Stimulated activated naive CD8-positive, alpha-beta T cell treated with anti-CD3 and anti-CD28 coated beads, Interleukin-15, amount 100 ng/mL, for 72 hours (primary cell): ENCODE data around the gene SEMA5A.

Source experiments
- ATAC-seq: fragments of 150-1000 bp; cut with Tn5 transposase; 2 replicates; pipeline ENCODE4 v1.10.0; 2021; ENCODE audit warnings: mild to moderate bottlenecking, moderate library complexity
- DNase-seq, 2 donors: peaks; one replicate each; pipeline ENCODE4 v3.0.0; 2021 to 2022
- H3K27ac Mint-ChIP-seq, 2 donors: one replicate each; pipeline ENCODE4 v1.8.0; 2022; ENCODE audit warnings: mild to moderate bottlenecking in 2 of 2, mixed read lengths in 2 of 2, moderate library complexity in 2 of 2
- H3K27me3 Mint-ChIP-seq: one replicate; pipeline ENCODE4 v1.8.0; 2022; ENCODE audit warnings: mixed read lengths
- H3K4me1 Mint-ChIP-seq: one replicate; pipeline ENCODE4 v1.8.0; 2022; ENCODE audit warnings: mild to moderate bottlenecking, mixed read lengths
- H3K4me3 Mint-ChIP-seq, 2 donors: one replicate each; pipeline ENCODE4 v1.8.0; 2022; ENCODE audit warnings: mild to moderate bottlenecking in 2 of 2, mixed read lengths in 2 of 2, moderate library complexity in 1 of 2
- H3K9me3 Mint-ChIP-seq, 2 donors: one replicate each; pipeline ENCODE4 v1.8.0; 2022; ENCODE audit warnings: mixed read lengths in 2 of 2

The SEMA5A gene

GRCh38 chr5:9545992-9546851, at the start of gene SEMA5A:
Gene SEMA5A, minus strand, starts transcription at chr5:9546075. Its CDS starts 166,129 bp downstream, at chr5:9379946.
- Mint-ChIP-seq H3K27me3 (peaks cover 45% of the 10 kb centered on the region), H3K4me3 (peak within 1 kb of the TSS in 1 of 2 donors; percentile 30), H3K4me1 (no peaks in the 10 kb centered on the region), H3K27ac (no peak within 1 kb of the TSS), H3K9me3 (no peaks in the 10 kb centered on the region)
- DNase-seq, result no peak
- peak; percentile 39 for ATAC-seq

- Mint-ChIP-seq H3K9me3 (peaks cover 0 to 19% of the 10 kb centered on the region in 2 donors), H3K27ac (no peak overlapping the region), H3K27me3 (no peaks in the 10 kb centered on the region), H3K4me3 (no peak overlapping the region), H3K4me1 (no peaks in the 10 kb centered on the region)
- ATAC-seq, result no peak
- DNase-seq, result no peak
Measured at GRCh38 chr5:9594913-9595312, 49.0 kb upstream of the SEMA5A start.

GRCh38 chr5:9589049-9589835, 43.4 kb upstream of the SEMA5A start:
- Mint-ChIP-seq H3K4me1 (no peaks in the 10 kb centered on the region), H3K27me3 (no peaks in the 10 kb centered on the region), H3K4me3 (no peak overlapping the region), H3K9me3 (peaks cover 0 to 11% of the 10 kb centered on the region in 2 donors), H3K27ac (no peak overlapping the region)
- DNase-seq, result no peak
- no peak for ATAC-seq

GRCh38 chr5:9588254-9588653, 42.4 kb upstream of the SEMA5A start:
- H3K4me3 Mint-ChIP-seq, result no peak overlapping the region
- H3K27me3 Mint-ChIP-seq, result no peaks in the 10 kb centered on the region
- H3K27ac Mint-ChIP-seq, result no peak overlapping the region
- ATAC-seq, result no peak
- peaks cover 0 to 11% of the 10 kb centered on the region in 2 donors for H3K9me3 Mint-ChIP-seq
- DNase-seq, result no peak
- H3K4me1 Mint-ChIP-seq, result no peaks in the 10 kb centered on the region

- no peak for DNase-seq
- Mint-ChIP-seq H3K4me1 (no peaks in the 10 kb centered on the region), H3K4me3 (no peak overlapping the region), H3K9me3 (peaks cover 0 to 14% of the 10 kb centered on the region in 2 donors), H3K27ac (no peak overlapping the region), H3K27me3 (no peaks in the 10 kb centered on the region)
- no peak for ATAC-seq
Measured at GRCh38 chr5:9587135-9587534, 41.3 kb upstream of the SEMA5A start.

- Mint-ChIP-seq H3K27me3 (no peaks in the 10 kb centered on the region), H3K4me1 (no peaks in the 10 kb centered on the region), H3K4me3 (no peak overlapping the region), H3K27ac (no peak overlapping the region), H3K9me3 (peaks cover 0 to 8% of the 10 kb centered on the region in 2 donors)
- no peak for DNase-seq
- no peak for ATAC-seq
Measured at GRCh38 chr5:9582406-9582805, 36.5 kb upstream of the SEMA5A start.

GRCh38 chr5:9573796-9574195, 27.9 kb upstream of the SEMA5A start:
- Mint-ChIP-seq H3K27me3 (no peaks in the 10 kb centered on the region), H3K27ac (no peak overlapping the region), H3K9me3 (peaks cover 11% of the 10 kb centered on the region in 2 donors), H3K4me3 (no peak overlapping the region), H3K4me1 (no peaks in the 10 kb centered on the region)
- DNase-seq (no peak), ATAC-seq (no peak)

GRCh38 chr5:9572246-9572645, 26.4 kb upstream of the SEMA5A start:
- Mint-ChIP-seq H3K4me1 (no peaks in the 10 kb centered on the region), H3K27ac (no peak overlapping the region), H3K4me3 (no peak overlapping the region), H3K27me3 (no peaks in the 10 kb centered on the region), H3K9me3 (peaks cover 11% of the 10 kb centered on the region in 2 donors)
- DNase-seq (no peak), ATAC-seq (no peak)

GRCh38 chr5:9570876-9571275, 25.0 kb upstream of the SEMA5A start:
- Mint-ChIP-seq H3K27ac (no peak overlapping the region), H3K9me3 (peaks cover 11% of the 10 kb centered on the region in 2 donors), H3K4me1 (no peaks in the 10 kb centered on the region), H3K27me3 (no peaks in the 10 kb centered on the region), H3K4me3 (no peak overlapping the region)
- ATAC-seq (no peak), DNase-seq (no peak)

GRCh38 chr5:9567039-9567438, 21.2 kb upstream of the SEMA5A start:
- Mint-ChIP-seq H3K27ac (no peak overlapping the region), H3K4me3 (no peak overlapping the region), H3K27me3 (no peaks in the 10 kb centered on the region), H3K9me3 (peaks cover 5 to 8% of the 10 kb centered on the region in 2 donors), H3K4me1 (no peaks in the 10 kb centered on the region)
- DNase-seq, result no peak
- ATAC-seq, result no peak

GRCh38 chr5:9564752-9565151, 18.9 kb upstream of the SEMA5A start:
- DNase-seq, result no peak

GRCh38 chr5:9562141-9562540, 16.3 kb upstream of the SEMA5A start:
- H3K4me1 Mint-ChIP-seq, result no peaks in the 10 kb centered on the region
- no peak overlapping the region for H3K27ac Mint-ChIP-seq
- no peak overlapping the region for H3K4me3 Mint-ChIP-seq
- no peak for DNase-seq
- ATAC-seq, result no peak
- peaks cover 0 to 8% of the 10 kb centered on the region in 2 donors for H3K9me3 Mint-ChIP-seq
- H3K27me3 Mint-ChIP-seq, result no peaks in the 10 kb centered on the region

More at GRCh38 chr5:9564752-9565151, 18.9 kb upstream of the SEMA5A start:
- Mint-ChIP-seq H3K27ac (no peak overlapping the region), H3K9me3 (peaks cover 0 to 8% of the 10 kb centered on the region in 2 donors), H3K27me3 (no peaks in the 10 kb centered on the region), H3K4me3 (no peak overlapping the region), H3K4me1 (no peaks in the 10 kb centered on the region)
- ATAC-seq, result no peak

- peaks cover 0 to 8% of the 10 kb centered on the region in 2 donors for H3K9me3 Mint-ChIP-seq
- H3K4me3 Mint-ChIP-seq, result no peak overlapping the region
- no peak for DNase-seq
- no peaks in the 10 kb centered on the region for H3K27me3 Mint-ChIP-seq
- no peak for ATAC-seq
- H3K27ac Mint-ChIP-seq, result no peak overlapping the region
- H3K4me1 Mint-ChIP-seq, result no peaks in the 10 kb centered on the region
Measured at GRCh38 chr5:9559965-9560364, 14.1 kb upstream of the SEMA5A start.

- DNase-seq, result no peak
- no peak overlapping the region for H3K4me3 Mint-ChIP-seq
- H3K9me3 Mint-ChIP-seq, result peaks cover 5 to 8% of the 10 kb centered on the region in 2 donors
- no peaks in the 10 kb centered on the region for H3K4me1 Mint-ChIP-seq
- no peak overlapping the region for H3K27ac Mint-ChIP-seq
- ATAC-seq, result no peak
- no peaks in the 10 kb centered on the region for H3K27me3 Mint-ChIP-seq
Measured at GRCh38 chr5:9558319-9558965, 12.6 kb upstream of the SEMA5A start.

- ATAC-seq, result no peak
- no peak overlapping the region for H3K27ac Mint-ChIP-seq
- H3K4me1 Mint-ChIP-seq, result no peaks in the 10 kb centered on the region
- H3K4me3 Mint-ChIP-seq, result no peak overlapping the region
- H3K27me3 Mint-ChIP-seq, result no peaks in the 10 kb centered on the region
- no peak for DNase-seq
- H3K9me3 Mint-ChIP-seq, result peaks cover 3 to 5% of the 10 kb centered on the region in 2 donors
Measured at GRCh38 chr5:9557696-9558095, 11.8 kb upstream of the SEMA5A start.
